Adipocyte (in vitro differentiated cells): Measurements from ENCODE around the gene KRT17.
A peak's percentile ranks its signal among the peaks of the same experiment; 100 is the strongest.
"Not testable (repeated sequence)": the region's sequence is repeated elsewhere in the genome, so short reads cannot be mapped to it uniquely, and the experiment has no call there.

Source experiments
- DNase-seq: peaks from one replicate; pipeline ENCODE4 v3.0.0-alpha.2; 2015; ENCODE audit warnings: low read depth
- H3K27me3 ChIP-seq: replicated peaks from 2 replicates; pipeline ENCODE4 v1.7.0; 2013; ENCODE audit warnings: mild to moderate bottlenecking, low read length, moderate library complexity; ENCODE audit not compliant: control insufficient read depth, insufficient read depth
- H3K36me3 ChIP-seq: 2 replicates; pipeline ENCODE4 v1.7.0; 2013; ENCODE audit warnings: low read length, mild to moderate bottlenecking, moderate library complexity; ENCODE audit not compliant: control insufficient read depth, insufficient read depth, severe bottlenecking
- H3K4me1 ChIP-seq: 2 replicates; pipeline ENCODE4 v1.7.0; 2013; ENCODE audit warnings: mild to moderate bottlenecking, low read length, moderate library complexity; ENCODE audit not compliant: control insufficient read depth, insufficient read depth
- H3K4me3 ChIP-seq: 2 replicates; pipeline ENCODE4 v1.7.0; 2013; ENCODE audit warnings: mild to moderate bottlenecking, low read length, moderate library complexity
- H3K9ac ChIP-seq: 2 replicates; pipeline ENCODE4 v1.7.0; 2013; ENCODE audit warnings: mild to moderate bottlenecking, low read length, moderate library complexity
- H3K9me3 ChIP-seq: 2 replicates; pipeline ENCODE4 v1.7.0; 2013; ENCODE audit warnings: mild to moderate bottlenecking, low read length, moderate library complexity; ENCODE audit not compliant: control insufficient read depth

KRT17 gene

DNA sequence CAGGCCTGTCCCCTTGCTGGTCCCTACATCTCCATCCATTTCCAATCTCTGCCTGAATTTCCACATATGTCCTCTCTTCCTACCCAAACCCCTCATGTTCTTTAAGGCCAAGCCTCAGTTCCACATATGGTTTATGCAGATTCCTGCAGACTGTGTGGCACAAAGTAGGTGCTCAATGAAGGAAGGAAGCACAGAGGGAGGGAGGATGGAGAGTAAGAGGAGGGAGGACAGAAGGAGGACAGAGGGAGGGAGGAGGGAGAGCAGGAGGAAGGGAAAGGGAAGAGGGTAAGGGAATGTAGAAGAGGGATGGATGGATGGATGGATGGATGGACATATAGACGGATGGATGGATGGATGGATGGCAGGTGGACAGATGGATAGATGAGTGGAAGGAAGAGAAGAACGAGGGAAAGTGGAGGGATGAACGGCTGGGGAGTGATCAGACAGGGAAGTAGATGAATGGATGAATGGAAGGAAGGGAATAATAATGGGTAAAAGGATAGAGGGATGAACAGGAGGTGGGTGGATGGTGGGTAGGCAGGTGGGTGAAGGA lies 29.9 kb downstream of the KRT17 start:
- DNase-seq, result no peak
- Histone ChIP-seq H3K9ac (peak overlapping the region; percentile 83), H3K27me3 (peaks cover 31% of the 10 kb centered on the region), H3K4me3 (no peak overlapping the region), H3K4me1 (peaks cover 8% of the 10 kb centered on the region), H3K9me3 (peaks cover 3% of the 10 kb centered on the region), H3K36me3 (no peaks in the 10 kb centered on the region)

GRCh38 chr17:41593306-41593981 lies 30.9 kb downstream of the KRT17 start:
- Histone ChIP-seq H3K27me3 (peaks cover 31% of the 10 kb centered on the region), H3K4me3 (no peak overlapping the region), H3K36me3 (no peaks in the 10 kb centered on the region), H3K9me3 (peaks cover 3% of the 10 kb centered on the region), H3K4me1 (peaks cover 8% of the 10 kb centered on the region), H3K9ac (peak overlapping the region; percentile 83)
- no peak for DNase-seq

- no peaks in the 10 kb centered on the region for H3K36me3 ChIP-seq
- H3K27me3 ChIP-seq, result peaks cover 31% of the 10 kb centered on the region
- peak overlapping the region; percentile 72 for H3K9ac ChIP-seq
- no peak for DNase-seq
- peaks cover 8% of the 10 kb centered on the region for H3K4me1 ChIP-seq
- H3K9me3 ChIP-seq, result peaks cover 3% of the 10 kb centered on the region
- H3K4me3 ChIP-seq, result no peak overlapping the region
Observed at GRCh38 chr17:41592601-41593305, 31.6 kb downstream of the KRT17 start.

DNA sequence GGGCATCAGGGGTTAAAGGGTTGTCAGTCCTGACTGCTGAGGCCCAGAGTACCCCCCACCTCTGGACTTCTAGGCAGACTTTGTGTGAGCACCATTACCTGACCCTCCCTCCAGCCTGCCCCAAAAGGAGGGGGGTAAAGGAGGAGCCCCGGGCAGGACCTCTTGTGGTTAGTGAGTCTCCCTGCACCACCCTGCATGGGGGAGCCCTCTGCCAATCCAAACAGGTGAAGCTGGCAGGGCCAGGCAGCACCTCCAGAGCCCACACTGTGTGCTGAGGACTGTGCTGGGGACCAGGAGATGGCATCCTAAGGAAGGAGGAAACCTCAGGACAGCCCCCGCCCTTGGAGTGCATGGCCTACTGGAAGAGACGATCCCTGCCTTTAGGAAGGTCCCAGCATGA lies 35.1 kb downstream of the KRT17 start:
- no peak for DNase-seq
- Histone ChIP-seq H3K9ac (no peak overlapping the region), H3K9me3 (peaks cover 3% of the 10 kb centered on the region), H3K4me3 (no peak overlapping the region), H3K36me3 (no peaks in the 10 kb centered on the region), H3K4me1 (peaks cover 7% of the 10 kb centered on the region), H3K27me3 (peaks cover 19% of the 10 kb centered on the region)

DNA sequence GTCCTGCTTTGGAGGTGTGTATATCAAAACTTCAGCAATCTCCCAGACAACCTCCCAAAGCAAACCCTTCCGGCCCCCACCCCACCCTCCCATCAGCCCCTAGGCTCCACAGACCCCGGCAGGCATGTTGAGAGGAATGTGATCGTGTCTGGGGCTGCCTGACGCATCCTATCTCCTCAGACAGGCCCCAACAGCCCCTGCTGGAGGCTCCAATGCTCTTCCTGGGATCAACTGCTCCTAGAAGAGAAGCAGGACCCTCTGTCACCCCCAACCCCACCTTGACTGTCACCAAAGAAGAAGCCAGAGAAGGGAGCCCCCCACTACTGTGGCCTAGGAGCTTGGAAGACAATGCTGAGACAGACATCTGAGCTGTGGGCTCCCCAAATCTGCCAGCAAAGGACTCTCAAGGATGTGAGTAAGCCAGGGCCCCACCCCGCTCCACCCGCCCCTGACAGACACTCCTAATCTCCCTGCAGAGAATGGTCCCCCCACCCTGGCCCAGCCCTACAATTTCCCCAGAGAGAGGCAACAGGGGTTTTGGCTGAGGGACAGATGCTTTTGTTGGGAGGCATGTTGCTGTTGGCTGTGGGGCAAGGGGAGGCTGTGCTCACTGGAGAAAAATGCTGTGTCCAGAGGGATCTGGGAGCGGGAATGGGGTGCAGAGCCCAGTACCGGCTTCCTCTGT lies 36.1 kb downstream of the KRT17 start:
- Histone ChIP-seq H3K4me1 (peaks cover 2% of the 10 kb centered on the region), H3K9me3 (peaks cover 3% of the 10 kb centered on the region), H3K27me3 (peaks cover 19% of the 10 kb centered on the region), H3K36me3 (no peaks in the 10 kb centered on the region), H3K4me3 (no peak overlapping the region), H3K9ac (no peak overlapping the region)
- DNase-seq, result no peak

- Histone ChIP-seq H3K9ac (no peak within 1 kb of the TSS), H3K27me3 (peaks cover 22% of the 10 kb centered on the region), H3K4me3 (no peak within 1 kb of the TSS), H3K36me3 (no peaks in the 10 kb centered on the region), H3K9me3 (peaks cover 3% of the 10 kb centered on the region), H3K4me1 (peaks cover 10% of the 10 kb centered on the region)
- no peak for DNase-seq
Observed at GRCh38 chr17:41586863-41587495, 37.4 kb downstream of the KRT17 start, which contains the start of gene KRT14. Gene KRT14, minus strand, starts transcription at chr17:41586895. Its CDS starts 61 bp downstream, at chr17:41586834.

GRCh38 chr17:41585301-41586056 lies 38.9 kb downstream of the KRT17 start:
- no peak overlapping the region for H3K9ac ChIP-seq
- no peaks in the 10 kb centered on the region for H3K36me3 ChIP-seq
- DNase-seq, result no peak
- H3K4me1 ChIP-seq, result peaks cover 16% of the 10 kb centered on the region
- H3K4me3 ChIP-seq, result no peak overlapping the region
- H3K9me3 ChIP-seq, result no peaks in the 10 kb centered on the region
- peaks cover 26% of the 10 kb centered on the region for H3K27me3 ChIP-seq

- not testable (repeated sequence) for H3K36me3 ChIP-seq, H3K9ac ChIP-seq, H3K4me3 ChIP-seq, DNase-seq, H3K9me3 ChIP-seq
- Histone ChIP-seq H3K27me3 (peaks cover 28% of the 10 kb centered on the region), H3K4me1 (peaks cover 22% of the 10 kb centered on the region)
Observed at GRCh38 chr17:41584331-41584927, 39.9 kb downstream of the KRT17 start.

GRCh38 chr17:41583137-41584127 lies 40.9 kb downstream of the KRT17 start:
- Histone ChIP-seq H3K4me1 (peaks cover 24% of the 10 kb centered on the region), H3K9me3 (no peaks in the 10 kb centered on the region), H3K9ac (no peak overlapping the region), H3K27me3 (peaks cover 33% of the 10 kb centered on the region), H3K36me3 (no peaks in the 10 kb centered on the region), H3K4me3 (no peak overlapping the region)
- no peak for DNase-seq
